Activated T-cell treated with anti-CD3 and anti-CD28 coated beads for 48 hours (primary cell): Measurements from ENCODE around the gene SERPINE1.
"Not testable (repeated sequence)": the region's sequence is repeated elsewhere in the genome, so short reads cannot be mapped to it uniquely, and the experiment has no call there.

ENCODE experiments used
- DNase-seq: peaks from one replicate; pipeline ENCODE4 v3.0.0-alpha.2; 2020; ENCODE audit warnings: low read depth

SERPINE1 gene

GRCh38 chr7:101124376-101125056, 2.4 kb upstream of the SERPINE1 start:
- no peak for DNase-seq

DNA sequence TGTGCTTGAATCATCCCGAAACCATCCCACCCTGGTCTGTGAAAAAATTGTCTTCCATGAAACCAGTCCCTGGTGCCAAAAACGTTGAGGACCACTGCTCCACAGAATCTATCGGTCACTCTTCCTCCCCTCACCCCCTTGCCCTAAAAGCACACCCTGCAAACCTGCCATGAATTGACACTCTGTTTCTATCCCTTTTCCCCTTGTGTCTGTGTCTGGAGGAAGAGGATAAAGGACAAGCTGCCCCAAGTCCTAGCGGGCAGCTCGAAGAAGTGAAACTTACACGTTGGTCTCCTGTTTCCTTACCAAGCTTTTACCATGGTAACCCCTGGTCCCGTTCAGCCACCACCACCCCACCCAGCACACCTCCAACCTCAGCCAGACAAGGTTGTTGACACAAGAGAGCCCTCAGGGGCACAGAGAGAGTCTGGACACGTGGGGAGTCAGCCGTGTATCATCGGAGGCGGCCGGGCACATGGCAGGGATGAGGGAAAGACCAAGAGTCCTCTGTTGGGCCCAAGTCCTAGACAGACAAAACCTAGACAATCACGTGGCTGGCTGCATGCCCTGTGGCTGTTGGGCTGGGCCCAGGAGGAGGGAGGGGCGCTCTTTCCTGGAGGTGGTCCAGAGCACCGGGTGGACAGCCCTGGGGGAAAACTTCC, 784 bp upstream of the SERPINE1 start:
- DNase-seq, result no peak

GRCh38 chr7:101127460-101128039, 646 bp downstream of the SERPINE1 start:
- no peak for DNase-seq

DNA sequence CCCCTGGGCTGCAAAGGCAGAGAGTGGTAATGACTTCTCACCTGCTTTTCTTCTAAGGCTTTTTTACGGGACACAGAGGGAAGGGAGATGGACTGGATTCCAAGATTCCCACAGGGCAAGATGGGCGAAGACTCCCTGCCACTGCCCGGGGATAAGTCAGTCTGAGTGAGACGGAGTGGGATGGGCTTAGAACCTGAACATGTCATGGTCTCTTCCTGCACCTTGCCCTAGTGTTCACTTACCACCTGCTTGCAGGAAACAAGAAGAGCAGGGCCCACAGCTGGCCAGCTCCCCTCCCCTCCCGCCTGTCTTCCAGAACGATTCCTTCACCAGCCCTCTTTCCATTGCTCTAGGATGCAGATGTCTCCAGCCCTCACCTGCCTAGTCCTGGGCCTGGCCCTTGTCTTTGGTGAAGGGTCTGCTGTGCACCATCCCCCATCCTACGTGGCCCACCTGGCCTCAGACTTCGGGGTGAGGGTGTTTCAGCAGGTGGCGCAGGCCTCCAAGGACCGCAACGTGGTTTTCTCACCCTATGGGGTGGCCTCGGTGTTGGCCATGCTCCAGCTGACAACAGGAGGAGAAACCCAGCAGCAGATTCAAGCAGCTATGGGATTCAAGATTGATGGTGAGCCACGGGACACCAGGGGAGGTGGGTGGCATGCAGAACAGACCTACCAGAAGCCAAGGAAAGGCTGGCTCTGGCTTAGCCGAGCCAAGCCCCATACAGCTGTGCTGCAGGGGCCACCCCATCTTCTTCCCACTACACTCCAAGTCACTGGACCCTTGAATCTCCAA, 1.3 kb downstream of the SERPINE1 start:
- no peak for DNase-seq

GRCh38 chr7:101129603-101130117, 2.8 kb downstream of the SERPINE1 start:
- DNase-seq, result no peak

DNA sequence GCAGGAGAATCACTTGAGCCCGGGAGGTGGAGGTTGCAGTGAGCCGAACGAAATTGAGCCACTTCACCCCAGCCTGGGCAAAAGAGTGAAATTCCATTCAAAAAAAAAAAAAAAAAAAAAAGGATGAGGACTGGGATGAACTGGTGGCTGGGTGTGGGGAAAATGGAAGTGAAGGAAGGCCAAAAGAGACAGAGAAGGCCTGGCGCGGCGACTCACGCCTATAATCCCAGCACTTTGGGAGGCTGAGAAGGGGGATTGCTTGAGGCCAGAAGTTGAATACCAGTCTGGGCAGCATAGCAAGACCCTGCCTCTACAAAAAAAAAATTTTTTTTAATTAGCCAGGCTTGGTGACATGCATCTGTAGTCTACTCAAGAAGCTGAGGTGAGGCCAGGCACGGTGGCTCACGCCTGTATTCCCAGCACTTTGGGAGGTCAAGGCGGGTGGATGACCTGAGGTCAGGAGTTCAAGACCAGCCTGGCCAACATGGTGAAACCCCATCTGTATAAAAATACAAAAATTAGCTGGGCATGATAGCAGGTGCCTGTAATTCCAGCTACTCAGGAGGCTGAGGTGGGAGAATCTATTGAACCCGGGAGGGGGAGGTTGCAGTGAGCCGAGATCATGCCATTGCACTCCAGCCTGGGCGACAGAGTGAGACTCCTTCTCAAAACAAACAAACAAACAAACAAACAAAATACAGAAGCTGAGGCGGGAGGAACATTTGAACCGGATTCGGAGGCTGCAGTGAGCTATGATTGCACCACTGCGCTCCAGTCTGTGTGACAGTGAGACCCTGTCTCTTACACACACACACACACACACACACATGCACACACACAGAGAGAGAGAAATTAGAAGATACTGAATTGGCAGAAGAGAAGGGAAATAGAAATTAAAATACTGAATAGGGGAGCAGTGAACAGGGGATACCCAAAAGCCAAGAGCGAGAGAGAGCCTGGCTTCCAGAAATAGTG, 6.0 kb downstream of the SERPINE1 start:
- DNase-seq, result not testable (repeated sequence)

DNA sequence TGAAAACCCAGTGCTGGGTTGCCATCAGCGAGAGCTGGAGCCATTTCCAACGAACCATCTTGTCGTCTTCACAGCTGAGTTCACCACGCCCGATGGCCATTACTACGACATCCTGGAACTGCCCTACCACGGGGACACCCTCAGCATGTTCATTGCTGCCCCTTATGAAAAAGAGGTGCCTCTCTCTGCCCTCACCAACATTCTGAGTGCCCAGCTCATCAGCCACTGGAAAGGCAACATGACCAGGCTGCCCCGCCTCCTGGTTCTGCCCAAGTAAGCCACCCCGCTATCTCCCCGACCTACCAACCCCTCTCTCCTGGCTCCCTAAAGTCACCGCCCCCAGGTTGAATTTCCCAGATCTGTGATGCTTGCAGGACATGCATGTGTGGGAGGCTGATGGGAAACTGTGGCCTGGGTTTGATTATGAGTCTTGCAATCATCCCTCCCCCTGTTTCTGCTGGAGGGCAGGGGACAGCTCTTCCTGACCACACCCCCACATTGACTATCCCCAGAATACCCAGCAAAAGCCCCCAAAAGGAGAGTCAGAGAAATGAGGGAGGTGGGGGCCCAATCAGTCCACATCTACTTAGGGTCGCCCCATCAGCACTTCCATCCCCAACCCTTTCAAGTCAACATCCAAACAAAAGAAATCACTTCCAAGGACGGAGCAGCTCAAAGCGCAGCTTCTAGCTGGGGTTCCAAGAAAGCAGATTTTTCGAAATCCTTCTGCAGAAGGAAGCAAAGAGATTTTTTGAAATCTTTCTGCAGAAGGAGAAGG, 6.9 kb downstream of the SERPINE1 start:
- DNase-seq, result no peak

- no peak for DNase-seq
These were observed 7.6 kb downstream of the SERPINE1 start for GRCh38 chr7:101134399-101134980.

DNA sequence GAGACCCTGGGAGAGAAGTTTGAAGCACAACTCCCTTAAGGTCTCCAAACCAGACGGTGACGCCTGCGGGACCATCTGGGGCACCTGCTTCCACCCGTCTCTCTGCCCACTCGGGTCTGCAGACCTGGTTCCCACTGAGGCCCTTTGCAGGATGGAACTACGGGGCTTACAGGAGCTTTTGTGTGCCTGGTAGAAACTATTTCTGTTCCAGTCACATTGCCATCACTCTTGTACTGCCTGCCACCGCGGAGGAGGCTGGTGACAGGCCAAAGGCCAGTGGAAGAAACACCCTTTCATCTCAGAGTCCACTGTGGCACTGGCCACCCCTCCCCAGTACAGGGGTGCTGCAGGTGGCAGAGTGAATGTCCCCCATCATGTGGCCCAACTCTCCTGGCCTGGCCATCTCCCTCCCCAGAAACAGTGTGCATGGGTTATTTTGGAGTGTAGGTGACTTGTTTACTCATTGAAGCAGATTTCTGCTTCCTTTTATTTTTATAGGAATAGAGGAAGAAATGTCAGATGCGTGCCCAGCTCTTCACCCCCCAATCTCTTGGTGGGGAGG, 10.8 kb downstream of the SERPINE1 start:
- no peak for DNase-seq

DNA sequence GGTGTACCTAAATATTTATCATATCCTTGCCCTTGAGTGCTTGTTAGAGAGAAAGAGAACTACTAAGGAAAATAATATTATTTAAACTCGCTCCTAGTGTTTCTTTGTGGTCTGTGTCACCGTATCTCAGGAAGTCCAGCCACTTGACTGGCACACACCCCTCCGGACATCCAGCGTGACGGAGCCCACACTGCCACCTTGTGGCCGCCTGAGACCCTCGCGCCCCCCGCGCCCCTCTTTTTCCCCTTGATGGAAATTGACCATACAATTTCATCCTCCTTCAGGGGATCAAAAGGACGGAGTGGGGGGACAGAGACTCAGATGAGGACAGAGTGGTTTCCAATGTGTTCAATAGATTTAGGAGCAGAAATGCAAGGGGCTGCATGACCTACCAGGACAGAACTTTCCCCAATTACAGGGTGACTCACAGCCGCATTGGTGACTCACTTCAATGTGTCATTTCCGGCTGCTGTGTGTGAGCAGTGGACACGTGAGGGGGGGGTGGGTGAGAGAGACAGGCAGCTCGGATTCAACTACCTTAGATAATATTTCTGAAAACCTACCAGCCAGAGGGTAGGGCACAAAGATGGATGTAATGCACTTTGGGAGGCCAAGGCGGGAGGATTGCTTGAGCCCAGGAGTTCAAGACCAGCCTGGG, 11.4 kb downstream of the SERPINE1 start:
- DNase-seq, result peak; percentile 83

GRCh38 chr7:101140339-101140699, 13.4 kb downstream of the SERPINE1 start:
- no peak for DNase-seq

DNA sequence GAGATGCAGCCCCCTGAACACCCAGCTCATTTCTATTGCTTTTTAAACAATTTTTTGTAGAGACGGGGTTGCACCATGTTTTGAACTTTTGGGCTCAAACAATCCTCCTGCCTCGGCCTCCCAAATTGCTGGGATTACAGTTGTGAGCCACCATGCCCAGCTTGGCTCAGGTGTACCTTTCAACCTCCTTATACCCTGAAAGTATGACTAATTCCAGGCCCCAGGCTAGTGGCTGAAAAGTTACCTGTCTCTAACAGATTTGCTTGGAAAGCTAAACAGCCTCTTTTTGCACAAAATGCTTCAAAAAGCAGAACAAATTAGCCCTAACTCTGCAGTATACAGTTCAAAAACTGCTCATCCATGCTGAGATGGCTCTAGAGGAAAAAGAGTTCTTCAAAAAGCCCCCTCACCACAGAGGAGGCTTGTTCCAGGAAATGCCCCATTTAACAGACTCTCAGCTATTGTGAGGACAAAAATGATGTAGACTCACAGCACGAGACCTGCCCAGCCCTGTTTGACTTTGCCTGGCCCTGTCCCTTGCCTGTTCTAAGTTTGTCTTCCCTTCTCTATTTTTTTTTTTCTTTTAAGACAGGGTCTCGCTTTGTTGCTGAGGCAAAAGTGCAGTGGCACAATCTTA, 14.0 kb downstream of the SERPINE1 start:
- no peak for DNase-seq

- DNase-seq, result no peak
These were observed 25.2 kb downstream of the SERPINE1 start for GRCh38 chr7:101151908-101152651.

- DNase-seq, result peak; percentile 94
These were observed 27.2 kb downstream of the SERPINE1 start, which contains the start of gene AP1S1 for GRCh38 chr7:101153969-101154692. AP1S1 (plus strand) TSS chr7:101154476; CDS start chr7:101154515, 39 bp downstream.

- DNase-seq, result no peak
These were observed 27.8 kb downstream of the SERPINE1 start for GRCh38 chr7:101154693-101155102.

GRCh38 chr7:101155303-101155702, 28.4 kb downstream of the SERPINE1 start:
- no peak for DNase-seq

DNA sequence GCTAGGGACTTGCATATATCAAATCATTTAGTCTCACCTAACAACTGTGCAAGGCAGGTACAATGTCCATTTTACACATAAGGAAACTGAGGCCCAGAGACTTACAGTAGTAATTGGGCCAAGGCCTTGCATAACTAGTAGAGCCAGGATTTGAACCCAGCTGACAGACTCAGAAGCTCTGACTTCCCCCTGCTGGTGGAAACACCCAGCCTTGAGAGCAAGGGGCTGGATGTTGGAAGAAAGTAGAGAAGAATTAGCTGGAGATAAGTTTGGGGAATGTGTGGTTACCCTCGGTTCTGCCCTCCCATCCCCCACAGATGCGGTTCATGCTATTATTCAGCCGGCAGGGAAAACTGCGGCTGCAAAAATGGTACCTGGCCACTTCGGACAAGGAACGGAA, 29.4 kb downstream of the SERPINE1 start:
- no peak for DNase-seq
